Measurements from ENCODE around the gene TRAF7.
A peak's percentile ranks its signal among the peaks of the same experiment; 100 is the strongest.

TRAF7 gene

DNA sequence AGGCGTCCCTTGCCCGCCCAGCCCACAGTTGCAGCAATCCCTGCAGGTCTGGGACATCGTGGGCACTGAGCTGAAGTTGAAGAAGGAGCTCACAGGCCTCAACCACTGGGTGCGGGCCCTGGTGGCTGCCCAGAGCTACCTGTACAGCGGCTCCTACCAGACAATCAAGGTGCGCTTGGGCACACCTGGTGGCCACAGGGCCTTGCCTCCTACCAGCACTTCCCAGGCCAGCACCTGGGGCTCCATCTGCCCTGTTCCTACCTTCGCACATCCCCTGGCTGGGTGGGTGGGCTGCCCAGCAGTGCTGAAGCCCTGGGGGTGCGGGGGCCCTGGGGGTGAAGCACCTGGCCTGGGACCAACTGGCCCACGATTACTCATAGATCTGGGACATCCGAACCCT, 19.9 kb downstream of the TRAF7 start:
- DNase-seq (ENCODE audit: low spot score), result no peak
- TF ChIP-seq, protein P1, sequence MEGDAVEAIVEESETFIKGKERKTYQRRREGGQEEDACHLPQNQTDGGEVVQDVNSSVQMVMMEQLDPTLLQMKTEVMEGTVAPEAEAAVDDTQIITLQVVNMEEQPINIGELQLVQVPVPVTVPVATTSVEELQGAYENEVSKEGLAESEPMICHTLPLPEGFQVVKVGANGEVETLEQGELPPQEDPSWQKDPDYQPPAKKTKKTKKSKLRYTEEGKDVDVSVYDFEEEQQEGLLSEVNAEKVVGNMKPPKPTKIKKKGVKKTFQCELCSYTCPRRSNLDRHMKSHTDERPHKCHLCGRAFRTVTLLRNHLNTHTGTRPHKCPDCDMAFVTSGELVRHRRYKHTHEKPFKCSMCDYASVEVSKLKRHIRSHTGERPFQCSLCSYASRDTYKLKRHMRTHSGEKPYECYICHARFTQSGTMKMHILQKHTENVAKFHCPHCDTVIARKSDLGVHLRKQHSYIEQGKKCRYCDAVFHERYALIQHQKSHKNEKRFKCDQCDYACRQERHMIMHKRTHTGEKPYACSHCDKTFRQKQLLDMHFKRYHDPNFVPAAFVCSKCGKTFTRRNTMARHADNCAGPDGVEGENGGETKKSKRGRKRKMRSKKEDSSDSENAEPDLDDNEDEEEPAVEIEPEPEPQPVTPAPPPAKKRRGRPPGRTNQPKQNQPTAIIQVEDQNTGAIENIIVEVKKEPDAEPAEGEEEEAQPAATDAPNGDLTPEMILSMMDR (IDR thresholded peaks at IDR 0.05; ENCODE audit: extremely low read depth, missing control alignments), result no peak

DNA sequence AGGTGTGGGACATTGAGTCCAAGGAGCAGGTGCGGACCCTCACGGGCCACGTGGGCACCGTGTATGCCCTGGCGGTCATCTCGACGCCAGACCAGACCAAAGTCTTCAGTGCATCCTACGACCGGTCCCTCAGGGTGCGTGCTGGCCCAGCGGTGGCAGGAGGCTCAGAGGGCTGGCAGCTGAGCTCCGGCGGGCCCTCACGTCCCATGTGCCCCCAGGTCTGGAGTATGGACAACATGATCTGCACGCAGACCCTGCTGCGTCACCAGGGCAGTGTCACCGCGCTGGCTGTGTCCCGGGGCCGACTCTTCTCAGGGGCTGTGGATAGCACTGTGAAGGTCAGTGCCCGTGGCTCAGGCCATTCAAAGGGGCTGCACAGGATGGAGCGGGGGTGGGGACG, 20.5 kb downstream of the TRAF7 start:
- no peak for DNase-seq (ENCODE audit: low spot score)
- TF ChIP-seq, protein P1 (IDR thresholded peaks at IDR 0.05; ENCODE audit: extremely low read depth, missing control alignments), result no peak

DNA sequence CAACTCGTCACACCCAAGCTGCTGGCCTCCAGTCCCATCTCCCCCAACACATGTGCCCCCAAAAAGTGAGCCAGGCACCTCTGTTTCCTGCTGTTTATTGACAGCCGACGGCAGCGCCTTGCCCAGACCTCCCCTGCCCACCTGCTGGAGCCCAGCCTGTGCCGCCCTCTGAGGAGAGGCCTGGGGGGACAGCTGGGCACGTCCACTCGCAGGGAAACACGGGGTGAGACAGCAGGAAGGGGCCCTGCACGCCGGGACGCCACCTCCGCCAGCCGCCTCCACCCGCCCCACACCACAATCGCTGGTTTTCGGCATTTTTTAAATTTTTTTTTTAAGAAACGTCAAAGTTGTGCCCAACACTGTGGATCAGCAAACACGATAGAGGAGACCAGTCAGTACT, 21.5 kb downstream of the TRAF7 start:
- TF ChIP-seq, protein P1 (IDR thresholded peaks at IDR 0.05; ENCODE audit: extremely low read depth, missing control alignments), result no peak
- DNase-seq (ENCODE audit: low spot score), result no peak

DNA sequence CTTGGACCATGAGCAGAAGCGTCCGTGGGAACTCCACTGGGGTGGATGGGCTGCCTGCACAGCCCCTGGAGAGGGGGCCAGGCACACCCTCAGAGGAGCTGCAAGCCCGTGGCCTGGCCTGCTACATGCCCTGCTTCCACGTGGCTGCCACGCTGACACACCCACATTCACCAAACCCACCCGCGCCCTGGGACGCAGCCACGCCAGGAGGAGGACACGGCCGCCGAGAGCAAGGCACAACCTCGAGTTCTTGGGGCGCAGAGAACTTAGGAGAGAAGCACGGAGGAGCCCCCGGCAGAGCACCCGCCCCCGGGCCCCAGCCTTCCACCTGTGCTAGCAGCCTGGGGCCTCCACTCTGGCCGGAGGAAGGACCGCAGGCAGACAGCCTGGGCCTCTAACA, 22.0 kb downstream of the TRAF7 start:
- no peak for DNase-seq (ENCODE audit: low spot score)

DNA sequence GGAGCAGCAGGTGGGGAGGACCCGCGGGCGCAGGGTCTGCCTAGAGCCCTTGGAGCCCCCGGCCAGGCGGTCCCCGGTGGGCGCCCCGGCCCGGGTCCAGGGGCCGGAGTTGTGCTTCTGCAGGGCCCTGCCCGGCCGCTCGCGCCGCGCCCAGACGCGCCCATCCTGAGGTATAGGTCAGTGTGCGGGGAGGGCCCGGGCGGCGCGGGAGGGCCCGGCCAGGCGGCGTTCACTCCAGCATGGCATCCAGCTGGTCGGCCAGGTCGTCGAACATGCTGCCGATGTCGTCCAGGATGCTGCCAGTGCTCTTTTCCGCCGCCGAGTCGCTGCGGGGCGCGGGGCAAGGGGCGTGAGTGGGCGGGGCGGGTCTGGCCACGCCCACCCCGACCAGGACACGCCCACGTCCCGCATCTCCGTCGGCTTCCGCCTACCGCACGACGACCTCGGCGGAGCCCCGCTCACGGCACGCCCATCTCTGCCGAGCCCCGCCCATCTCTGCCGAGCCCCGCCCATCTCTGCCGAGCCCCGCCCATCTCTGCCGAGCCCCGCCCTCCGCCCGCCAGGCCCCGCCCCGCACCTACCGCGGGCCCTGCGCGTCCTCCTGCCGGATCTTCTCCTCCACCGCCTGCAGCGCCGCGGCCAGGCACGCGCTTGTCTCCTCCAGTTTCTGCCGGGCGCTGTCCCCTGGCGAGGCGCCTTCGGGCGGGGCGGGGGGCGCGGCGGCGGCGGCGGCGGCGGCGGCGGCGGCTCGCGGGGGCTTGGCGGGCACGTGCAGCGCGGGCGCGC, 22.9 kb downstream of the TRAF7 start:
- peak; percentile 69 for DNase-seq (ENCODE audit: low spot score)
- TF ChIP-seq, protein P1 (IDR thresholded peaks at IDR 0.05; ENCODE audit: extremely low read depth, missing control alignments), result no peak

More for the DNA sequence above, 22.0 kb downstream of the TRAF7 start:
- TF ChIP-seq, protein P1 (IDR thresholded peaks at IDR 0.05; ENCODE audit: extremely low read depth, missing control alignments), result no peak

DNA sequence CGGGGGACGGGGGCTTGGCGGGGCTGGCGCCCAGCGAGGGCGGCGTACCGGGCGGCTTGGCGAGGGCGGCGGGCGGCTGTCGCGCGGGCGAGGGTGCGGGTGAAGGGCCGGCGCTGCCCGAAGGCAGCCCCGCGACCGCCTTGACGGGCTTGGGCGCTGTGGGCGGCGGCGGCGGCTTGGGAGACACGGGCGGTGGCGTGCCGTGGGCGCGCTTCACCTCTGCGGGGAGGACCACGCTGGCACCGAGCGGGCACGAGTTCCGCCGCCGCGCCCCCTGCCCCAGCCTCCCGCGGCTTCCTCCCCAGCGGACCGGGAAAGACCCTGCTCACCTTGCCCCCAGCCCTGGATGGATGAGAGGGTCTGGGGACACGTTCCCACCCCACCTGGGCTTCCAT, 23.5 kb downstream of the TRAF7 start:
- DNase-seq (ENCODE audit: low spot score), result no peak
- TF ChIP-seq, protein P1 (IDR thresholded peaks at IDR 0.05; ENCODE audit: extremely low read depth, missing control alignments), result no peak

DNA sequence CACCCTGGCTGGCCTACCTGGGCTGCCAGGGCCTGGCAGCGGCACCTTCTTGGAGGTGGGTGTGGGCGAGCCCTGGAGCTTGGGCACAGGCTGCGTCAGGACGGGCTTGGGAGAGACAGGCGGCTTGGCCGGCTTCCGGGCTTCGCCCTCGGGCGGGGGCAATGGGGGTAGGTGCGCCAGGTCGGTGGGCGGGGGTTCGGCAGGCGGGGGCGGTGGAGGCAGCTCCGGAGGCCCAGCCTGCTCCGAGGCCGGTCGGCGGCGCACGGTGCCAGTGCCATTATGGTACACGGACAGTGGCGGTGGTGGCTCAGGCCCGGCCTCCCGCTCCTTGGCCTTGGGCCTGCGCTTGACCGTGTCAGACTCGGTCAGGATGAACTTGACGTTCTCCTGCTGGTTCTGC, 24.0 kb downstream of the TRAF7 start:
- DNase-seq (ENCODE audit: low spot score), result no peak
- TF ChIP-seq, protein P1 (IDR thresholded peaks at IDR 0.05; ENCODE audit: extremely low read depth, missing control alignments), result no peak

Data from GM20000 (cell line).